IMR-90 (cell line): Measurements from ENCODE around the gene ADGRG2.

ENCODE experiments used
- BHLHE40 ChIP-seq: fragments of 150-350 bp; IDR thresholded peaks from 2 replicates; pipeline ENCODE4 v1.6.1; 2016; ENCODE audit warnings: mild to moderate bottlenecking, low read depth, low read length
- CTCF ChIP-seq: conservative IDR thresholded peaks from 2 replicates; pipeline ENCODE4 v1.5.1; 2012; ENCODE audit warnings: mild to moderate bottlenecking, low read depth, low read length, improper control_type of control experiment
- FOS ChIP-seq: fragments of 150-350 bp; IDR thresholded peaks from 2 replicates; pipeline ENCODE4 v1.6.1; 2016; ENCODE audit warnings: low read depth, low read length
- MXI1 ChIP-seq: IDR thresholded peaks from 2 replicates; pipeline ENCODE4 v1.6.1; 2012; ENCODE audit warnings: low read depth, mild to moderate bottlenecking, low read length, moderate library complexity, borderline replicate concordance
- POLR2A ChIP-seq: IDR thresholded peaks from 2 replicates; pipeline ENCODE4 v1.6.1; 2012; ENCODE audit warnings: mild to moderate bottlenecking, low read depth, low read length
- SMC3 ChIP-seq: fragments of 150-350 bp; IDR thresholded peaks from 2 replicates; pipeline ENCODE4 v1.6.1; 2016; ENCODE audit warnings: low read depth, mild to moderate bottlenecking, antibody characterized with exemption, low read length, moderate library complexity
- USF2 ChIP-seq: fragments of 150-350 bp; IDR thresholded peaks from 2 replicates; pipeline ENCODE4 v1.6.1; 2017; ENCODE audit warnings: mild to moderate bottlenecking, antibody characterized with exemption, low read length, low read depth

- TF ChIP-seq CTCF (no peak), MXI1 (no peak), POLR2A (no peak), BHLHE40 (no peak), SMC3 (no peak), USF2 (no peak), FOS (no peak)
Measured at GRCh38 chrX:19086102-19086772, 36.0 kb downstream of the ADGRG2 start.
